Fibroblast of skin of back (primary cell): ENCODE results near the gene PFKFB2. TPM values are rescaled to one million over a fixed set of nuclear protein-coding genes. Genes with fewer than 3 reads are reported as not detected.

Source experiments
- DNase-seq: peaks from one replicate; pipeline ENCODE4 v3.0.0-alpha.2; 2013
- polyA plus RNA-seq, 2 experiments: library from polyadenylated mRNA; unstranded; fragments of 120-200 nt; gene quantifications; one replicate each; pipeline ENCODE4 v1.2.1, GENCODE V29; 2013; ENCODE audit not compliant: insufficient read length in 2 of 2

Gene PFKFB2
- polyA plus RNA-seq (2013, experiment 1 of 2; ENCODE audit: insufficient read length), result 2.3 TPM
- polyA plus RNA-seq (2013, experiment 2 of 2; ENCODE audit: insufficient read length), result 3.8 TPM

DNA sequence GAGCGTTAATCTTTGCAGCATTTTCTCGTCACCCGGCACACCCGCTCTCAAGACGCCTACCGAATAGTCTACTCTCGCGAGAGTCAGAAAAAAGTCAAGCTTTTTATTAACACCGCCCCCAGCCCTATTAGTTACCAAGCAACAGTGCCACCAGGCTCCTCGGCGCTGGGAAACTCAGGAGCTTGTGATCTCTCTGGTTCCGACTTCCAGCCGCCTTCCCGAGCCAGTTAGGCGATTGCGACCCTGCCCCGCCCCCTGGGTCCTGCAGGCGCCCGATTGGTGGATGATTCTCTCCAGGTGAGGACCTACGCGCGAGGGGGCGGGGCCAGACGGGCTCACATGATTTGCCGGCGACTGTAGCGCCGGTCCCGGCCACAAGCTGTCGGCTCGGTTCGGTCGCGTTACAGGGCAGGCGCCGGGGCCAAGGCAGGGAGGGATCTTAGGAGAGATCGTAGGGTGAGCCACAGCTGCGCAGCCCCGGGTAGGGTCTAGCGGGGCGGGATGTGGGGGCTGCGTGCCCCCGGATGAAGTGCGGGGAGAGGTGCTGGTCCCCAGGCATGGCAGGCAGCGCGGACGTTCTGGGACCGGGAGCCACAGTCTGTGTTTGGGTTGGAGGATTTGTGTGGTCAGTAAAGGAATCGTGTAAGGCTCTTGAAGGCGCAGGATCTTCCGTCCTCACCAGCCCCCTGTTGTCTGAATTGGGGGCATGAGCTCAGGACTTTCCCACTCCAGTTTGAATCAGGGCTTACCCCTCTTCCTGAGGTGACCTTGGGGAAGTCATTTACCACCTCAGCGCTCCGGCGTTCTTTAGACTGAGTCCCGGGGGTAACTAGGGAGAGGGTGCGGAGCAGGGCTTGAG lies at the start of gene PFKFB2:
Gene PFKFB2 (plus strand): TSS at position 365 of the 859 bp plus-strand sequence. CDS start 1,443 bp downstream, outside the sequence.
- DNase-seq, result peak; percentile 92

DNA sequence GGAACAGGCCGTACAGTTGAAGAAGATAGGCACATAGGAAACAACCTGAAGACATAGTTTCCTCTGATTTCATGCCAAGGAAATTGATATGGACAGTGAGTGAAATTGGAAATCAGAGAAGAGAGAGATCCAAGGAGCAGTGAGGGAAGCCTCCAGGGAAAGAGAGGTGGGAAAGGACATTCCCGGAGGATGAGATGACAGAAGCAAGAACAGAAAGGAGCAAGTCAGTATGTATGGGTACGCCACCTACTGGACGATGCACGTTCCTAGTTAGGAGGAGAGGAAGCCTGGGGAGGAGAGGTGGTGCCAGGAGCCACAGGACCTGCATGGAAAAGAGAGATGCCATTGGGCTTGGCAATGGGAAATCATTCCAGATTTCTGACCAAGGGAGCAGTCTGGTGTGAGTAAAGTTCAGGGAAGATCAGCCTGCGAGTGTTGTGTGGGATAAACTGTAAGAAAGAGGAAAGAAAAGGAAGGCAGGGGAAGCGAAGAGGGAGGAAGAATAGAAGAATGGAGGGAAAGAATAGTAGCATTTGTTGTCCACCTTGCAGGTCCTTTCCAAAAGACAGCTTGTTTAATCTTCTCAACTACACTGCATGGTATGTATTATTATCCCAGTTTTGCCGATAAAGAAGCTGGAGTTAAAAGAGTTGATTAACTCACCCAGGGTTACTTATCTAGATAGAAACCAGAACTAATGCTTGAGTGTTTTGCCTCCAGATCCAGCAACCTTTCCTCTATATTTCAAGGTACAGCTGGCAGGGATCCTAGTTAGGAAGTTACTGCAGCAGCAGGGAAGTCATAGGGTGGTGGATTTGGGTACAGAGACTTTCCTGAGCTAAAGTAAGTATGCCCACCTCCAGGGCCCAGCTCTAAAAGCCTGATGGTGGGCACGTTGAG lies 47.9 kb upstream of the PFKFB2 start:
- peak; percentile 81 for DNase-seq

DNA sequence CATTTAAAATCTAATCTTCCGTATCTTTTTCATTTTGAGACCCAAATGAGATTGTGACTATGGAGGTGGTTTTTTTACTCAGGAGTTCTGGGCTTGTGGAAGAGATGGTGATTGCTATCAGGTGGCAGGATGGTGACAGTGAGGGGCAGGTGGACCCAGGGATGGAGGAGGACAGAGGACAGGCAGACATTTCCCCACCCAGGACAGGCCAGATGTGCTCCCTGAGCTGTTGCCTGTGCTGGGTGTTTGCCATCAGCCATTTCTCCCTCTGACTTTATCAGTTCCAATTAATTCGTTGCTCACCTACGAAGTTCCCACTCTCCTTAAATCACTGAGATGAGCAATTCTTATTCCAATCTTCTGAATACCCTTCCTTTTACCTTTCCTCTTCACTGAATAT lies 47.0 kb upstream of the PFKFB2 start:
- DNase-seq, result no peak

DNA sequence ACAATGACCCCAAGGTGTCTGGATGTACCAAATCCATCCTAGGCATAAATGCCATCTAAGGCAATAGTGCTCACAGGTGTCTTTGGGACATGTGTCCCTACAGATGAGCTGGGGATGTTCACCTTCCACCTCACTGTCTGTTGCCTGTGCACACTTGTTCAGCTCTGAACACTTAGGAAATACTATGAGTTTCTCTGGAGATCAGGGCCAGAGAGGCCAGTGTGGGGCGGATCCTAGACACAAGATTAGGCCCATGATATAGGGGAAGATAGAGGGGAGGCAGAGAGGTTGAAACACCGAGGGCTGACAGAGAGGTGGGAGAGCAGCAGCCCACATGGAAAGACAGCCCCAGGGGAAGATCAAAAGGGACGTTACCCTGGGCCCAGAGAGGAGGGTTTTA lies 46.2 kb upstream of the PFKFB2 start:
- no peak for DNase-seq

- DNase-seq, result peak; percentile 96
Measured at GRCh38 chr1:207007352-207008033, 45.6 kb upstream of the PFKFB2 start.

DNA sequence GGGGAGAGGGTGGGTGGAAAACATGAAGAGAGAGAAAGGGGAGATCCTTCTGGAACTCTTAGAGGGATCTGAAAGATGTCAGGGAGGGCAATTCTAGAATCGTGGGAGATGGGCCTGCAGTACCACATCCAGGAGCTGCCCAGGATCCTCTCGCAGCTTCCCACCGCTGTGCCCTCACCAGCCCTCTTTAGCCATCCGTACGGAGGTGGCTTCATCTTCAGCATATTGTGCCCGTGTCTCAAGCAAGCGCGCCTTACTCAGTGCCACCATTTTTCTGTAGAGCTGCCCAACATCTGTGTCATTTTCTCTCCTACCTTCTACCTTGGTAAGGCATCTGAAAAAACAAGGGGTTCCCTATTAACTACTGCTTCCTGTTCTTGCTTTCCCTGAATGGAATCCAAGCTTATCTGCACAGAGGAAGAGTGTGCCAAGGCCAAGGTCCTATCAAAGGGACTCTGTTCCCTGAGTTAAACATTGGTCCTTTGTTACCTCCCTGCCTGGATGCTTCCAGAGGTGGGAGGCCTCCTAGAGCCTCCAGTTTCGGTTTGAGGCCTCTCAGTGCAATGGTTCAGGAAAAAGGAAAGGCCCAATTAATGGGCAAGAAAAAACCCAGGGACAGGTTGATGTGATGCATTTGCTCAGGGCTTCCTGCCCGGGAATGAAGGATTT lies 43.8 kb upstream of the PFKFB2 start:
- DNase-seq, result no peak

DNA sequence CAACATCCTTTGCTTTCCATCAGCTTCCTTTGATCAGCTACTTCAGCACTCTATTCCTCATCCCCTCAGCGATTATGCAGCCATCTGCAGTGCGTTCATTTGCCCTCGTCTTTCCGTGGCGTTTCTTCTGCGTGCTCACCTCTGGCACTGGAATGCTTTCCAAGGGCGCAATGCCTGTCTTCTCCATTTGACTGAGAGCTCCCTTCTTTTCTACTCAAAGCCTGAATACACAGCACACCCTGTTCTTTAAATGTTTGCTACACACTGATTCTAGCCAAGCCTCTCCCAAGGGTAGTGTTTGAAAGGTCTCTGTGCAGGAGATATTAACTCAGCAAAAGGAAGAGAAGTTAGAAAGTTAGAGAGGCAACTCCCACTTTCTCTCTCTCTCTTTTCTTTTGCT lies 43.1 kb upstream of the PFKFB2 start:
- no peak for DNase-seq

GRCh38 chr1:207010726-207011125 lies 42.3 kb upstream of the PFKFB2 start:
- DNase-seq, result no peak

- DNase-seq, result no peak
Measured at GRCh38 chr1:207013321-207014085, 39.6 kb upstream of the PFKFB2 start.

GRCh38 chr1:207014728-207015127 lies 38.3 kb upstream of the PFKFB2 start:
- DNase-seq, result no peak

GRCh38 chr1:207015791-207016190 lies 37.3 kb upstream of the PFKFB2 start:
- DNase-seq, result no peak

DNA sequence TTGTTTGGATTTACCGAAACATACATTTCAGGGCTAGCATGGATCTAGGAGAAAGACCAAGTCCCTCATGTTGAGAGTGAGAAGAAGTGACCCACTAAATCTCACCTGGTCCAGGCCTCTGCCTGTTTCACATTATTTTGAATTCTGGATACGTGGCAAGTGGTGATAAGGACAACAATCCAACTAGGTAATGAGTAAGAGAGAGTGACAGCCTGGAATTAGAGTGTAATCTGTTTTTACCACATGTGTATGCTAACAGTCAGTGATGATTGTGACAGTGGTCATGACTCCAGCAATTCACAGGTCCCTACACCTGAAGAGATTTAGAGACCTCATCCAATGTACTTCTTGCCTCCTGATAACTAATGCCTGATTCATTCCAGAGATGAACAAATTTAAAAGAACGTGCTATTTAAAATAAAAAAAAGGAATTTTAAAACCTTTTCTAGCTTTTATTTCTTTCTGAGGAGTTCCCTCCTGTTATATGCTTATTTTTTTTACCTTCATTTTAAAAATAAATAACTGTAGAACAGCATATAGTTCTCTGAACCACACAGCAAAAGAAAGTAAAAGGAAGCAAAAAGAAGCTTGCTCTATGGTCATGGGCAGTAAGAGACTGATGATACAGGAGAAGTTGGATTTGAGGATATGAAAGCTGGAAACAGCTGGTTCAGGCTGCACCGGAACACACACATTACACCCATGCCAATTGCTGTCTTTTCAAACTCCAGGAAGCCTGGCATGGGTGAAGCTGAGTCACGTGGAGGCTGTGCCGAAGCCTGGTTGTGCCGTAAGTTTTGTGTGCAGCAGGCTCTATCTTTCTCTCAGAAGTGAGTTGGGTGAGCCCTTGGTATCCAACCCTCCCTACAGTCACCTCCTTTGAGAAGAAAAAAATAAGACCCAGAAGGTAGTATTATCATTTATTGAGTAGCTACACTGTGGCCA lies 35.2 kb upstream of the PFKFB2 start:
- no peak for DNase-seq

DNA sequence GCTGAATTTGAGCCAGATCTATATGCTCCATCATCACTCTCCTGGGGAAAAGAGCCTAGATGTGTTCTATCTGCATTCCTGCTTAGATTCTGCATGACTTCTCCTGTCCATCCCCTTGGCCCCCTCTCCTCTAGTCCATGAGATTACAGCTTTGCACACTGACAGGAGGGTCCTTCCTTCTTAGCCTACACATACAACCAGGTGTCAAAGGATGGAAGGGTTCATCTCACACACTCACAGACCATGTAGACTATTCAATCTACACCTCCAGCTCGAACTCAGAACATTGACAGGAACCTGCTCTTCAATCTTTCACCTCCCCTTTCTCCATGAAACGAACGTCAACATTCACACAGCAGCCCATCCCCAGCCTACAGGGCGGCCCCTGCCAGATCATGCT lies 34.4 kb upstream of the PFKFB2 start:
- DNase-seq, result no peak

- DNase-seq, result no peak
Measured at GRCh38 chr1:207019161-207019560, 33.9 kb upstream of the PFKFB2 start.

GRCh38 chr1:207019661-207020060 lies 33.4 kb upstream of the PFKFB2 start:
- no peak for DNase-seq

DNA sequence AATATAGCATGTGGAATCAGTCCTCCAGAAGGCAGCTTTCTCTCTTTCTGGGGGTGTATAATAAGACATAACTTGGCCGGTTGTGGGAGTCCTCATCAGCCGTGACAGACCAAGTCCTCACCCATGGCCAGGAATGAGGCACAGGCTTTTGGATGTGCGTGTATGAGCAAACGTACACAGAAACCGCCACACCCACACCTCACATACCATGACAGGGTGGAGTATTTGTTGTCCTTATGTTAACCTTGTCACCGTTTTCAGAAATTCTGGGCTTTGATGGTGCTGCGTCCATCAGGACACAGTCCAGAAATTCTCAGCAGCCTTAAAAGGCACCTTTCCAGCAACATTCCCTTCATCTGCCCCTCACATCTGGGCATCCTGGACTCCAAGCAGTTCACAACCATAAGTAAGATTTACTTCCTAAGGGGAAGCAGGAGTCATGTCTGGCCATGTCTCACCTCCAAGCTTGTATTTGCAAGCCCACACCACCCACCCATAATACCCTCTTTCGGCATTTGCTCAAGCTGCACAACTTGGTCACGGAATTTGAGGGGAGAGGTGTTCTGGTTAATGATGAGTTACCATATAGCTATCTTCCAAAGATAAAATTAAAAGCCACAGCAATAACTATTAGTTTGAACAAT lies 32.9 kb upstream of the PFKFB2 start:
- DNase-seq, result no peak

DNA sequence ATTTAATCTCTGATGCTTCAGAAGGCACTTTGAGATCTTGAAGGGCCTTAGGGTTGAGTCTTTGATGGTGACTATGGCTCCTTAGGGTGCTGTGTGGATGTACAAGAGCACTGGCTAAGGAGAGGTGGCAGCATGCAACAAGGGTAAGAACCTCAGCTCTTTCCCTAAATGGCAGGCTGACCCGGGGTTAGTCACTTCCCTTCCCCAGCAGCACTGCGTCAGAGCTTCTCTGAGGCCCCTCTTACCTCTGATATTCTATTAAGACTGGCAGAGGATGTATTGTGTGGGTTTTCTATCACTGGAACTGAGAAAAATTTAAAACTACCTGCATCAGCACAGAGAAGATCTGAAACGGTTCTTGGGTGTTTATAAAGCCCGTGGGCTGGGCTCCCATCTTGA lies 32.4 kb upstream of the PFKFB2 start:
- no peak for DNase-seq

- DNase-seq, result peak; percentile 72
Measured at GRCh38 chr1:207021139-207021861, 31.8 kb upstream of the PFKFB2 start.
